GM19239 (cell line): ENCODE results near the gene MUSTN1.

Experiments
- DNase-seq: peaks from one replicate; pipeline ENCODE4 v3.0.0; 2011; ENCODE audit warnings: low spot score; ENCODE audit not compliant: insufficient read length
- FAIRE-seq: peaks from 2 replicates; lab custom pipeline; 2011; peaks lifted over from hg19 to GRCh38; lab: Jason Lieb, UNC

Gene MUSTN1

GRCh38 chr3:52788890-52789745, 45.7 kb downstream of the MUSTN1 start:
- FAIRE-seq (no peak), DNase-seq (no peak)

- FAIRE-seq: no peak
- DNase-seq: no peak
These were observed 46.9 kb downstream of the MUSTN1 start for GRCh38 chr3:52787672-52788625.

DNA sequence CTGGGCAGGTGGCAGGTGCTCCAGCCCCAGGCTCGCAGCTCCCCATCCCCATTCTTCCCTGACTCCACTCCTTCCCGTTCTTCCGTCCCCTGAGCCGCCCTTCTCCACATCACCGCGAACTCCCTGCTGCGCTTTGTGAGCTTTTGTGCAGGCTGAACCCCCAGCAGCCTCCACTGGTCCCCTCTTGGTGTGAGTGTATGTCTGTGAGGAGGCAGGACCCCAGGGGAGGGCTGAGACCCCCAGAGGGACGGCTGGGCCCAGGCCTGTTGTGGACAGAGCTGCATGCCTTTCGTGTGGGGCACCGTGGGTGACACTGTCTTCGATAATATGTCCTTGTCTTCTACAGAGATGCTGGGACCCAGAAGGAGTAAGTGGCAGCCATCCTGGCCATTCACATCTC, 47.6 kb downstream of the MUSTN1 start:
- DNase-seq (no peak), FAIRE-seq (no peak)

- FAIRE-seq (no peak), DNase-seq (no peak)
These were observed 48.2 kb downstream of the MUSTN1 start for GRCh38 chr3:52786330-52787215.

- FAIRE-seq (no peak), DNase-seq (no peak)
These were observed 49.8 kb downstream of the MUSTN1 start for GRCh38 chr3:52784931-52785590.

- DNase-seq (no peak), FAIRE-seq (no peak)
These were observed 50.7 kb downstream of the MUSTN1 start for GRCh38 chr3:52784021-52784621.

- FAIRE-seq: no peak
- DNase-seq: no peak
These were observed 51.6 kb downstream of the MUSTN1 start for GRCh38 chr3:52783211-52783555.
